Measurements from ENCODE around the gene CACNB4. TPM values are rescaled to one million over a fixed set of nuclear protein-coding genes. Genes with fewer than 3 reads are reported as not detected.
A peak's percentile ranks its signal among the peaks of the same experiment; 100 is the strongest.

CACNB4 gene
- polyA plus RNA-seq, 2 of the 4 experiments (the other 2 are of a cell fraction) = 0.25 to 0.53 TPM

DNA sequence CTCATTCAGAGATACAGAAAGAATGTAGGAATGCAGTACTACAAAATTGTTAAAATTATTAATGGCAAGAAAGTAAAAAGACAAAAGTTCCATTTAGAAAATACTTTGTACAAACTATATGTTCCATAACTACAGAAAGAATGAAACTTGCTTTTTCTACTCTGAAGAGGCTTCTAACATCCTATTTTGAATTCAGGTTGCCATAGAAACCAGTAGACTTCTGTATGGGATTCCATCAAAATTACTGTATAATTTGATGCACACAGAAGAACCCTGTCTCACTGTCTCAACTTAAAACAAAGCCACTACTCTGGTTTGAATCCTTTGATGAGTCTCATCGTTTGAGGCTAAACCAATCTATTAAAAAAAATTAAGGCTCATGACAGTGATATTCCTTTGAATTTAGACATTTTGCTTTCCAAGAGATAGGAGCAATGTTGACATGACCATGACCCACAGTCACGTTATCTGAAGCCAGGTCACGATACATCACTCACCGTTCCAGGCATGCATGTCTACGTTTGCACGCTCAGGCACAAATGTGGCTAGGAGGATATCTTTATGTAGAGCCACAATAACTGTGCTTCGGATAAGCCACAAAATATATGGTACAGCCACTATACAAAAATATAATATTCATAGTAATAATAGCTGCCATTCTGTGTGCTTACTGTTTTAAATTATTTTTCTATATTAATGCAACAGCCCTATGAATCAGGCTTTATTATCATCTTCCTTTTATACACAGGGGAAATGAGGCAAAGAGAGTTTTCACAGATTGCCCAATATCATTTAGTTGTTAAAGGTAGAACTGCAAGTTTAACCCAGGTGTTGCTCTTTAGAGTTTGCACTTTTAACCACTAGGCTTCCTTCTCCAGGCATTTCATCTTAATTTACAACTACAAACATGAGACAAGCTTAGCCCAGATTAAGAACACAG, 82.4 kb downstream of the CACNB4 start:
- CTCF ChIA-PET = interaction anchor here (1.2 to 11.3 kb wide), 3 partner anchors 9 to 22 kb away, joined by 3 to 98 read pairs (median 5); no protein-coding TSS in a partner anchor
- Histone ChIP-seq H3K4me3 (no peak overlapping the region), H3K27ac (no peak overlapping the region), H3K4me1 (no peaks in the 10 kb centered on the region), H3K4me2 (no peak overlapping the region), H3K9me3 (no peaks in the 10 kb centered on the region)
- TF ChIP-seq, protein P1, sequence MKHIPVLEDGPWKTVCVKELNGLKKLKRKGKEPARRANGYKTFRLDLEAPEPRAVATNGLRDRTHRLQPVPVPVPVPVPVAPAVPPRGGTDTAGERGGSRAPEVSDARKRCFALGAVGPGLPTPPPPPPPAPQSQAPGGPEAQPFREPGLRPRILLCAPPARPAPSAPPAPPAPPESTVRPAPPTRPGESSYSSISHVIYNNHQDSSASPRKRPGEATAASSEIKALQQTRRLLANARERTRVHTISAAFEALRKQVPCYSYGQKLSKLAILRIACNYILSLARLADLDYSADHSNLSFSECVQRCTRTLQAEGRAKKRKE (CRISPR knock-in tag; IDR thresholded peaks at IDR 0.05; ENCODE audit: low read depth) = no peak
- TF ChIP-seq HMGXB4 (CRISPR knock-in tag; IDR thresholded peaks at IDR 0.05; ENCODE audit: borderline replicate concordance) = no peak
- no peak for TF ChIP-seq CBX2 (IDR thresholded peaks at IDR 0.05; ENCODE audit: borderline replicate concordance, low read depth)
- TF ChIP-seq EHMT2 (IDR thresholded peaks at IDR 0.05; ENCODE audit: low read depth) = no peak
- no peak for TF ChIP-seq FOSL2 (IDR thresholded peaks at IDR 0.05)
- TF ChIP-seq FOSL2 (CRISPR knock-in tag; IDR thresholded peaks at IDR 0.05) = no peak
- TF ChIP-seq ZSCAN20 (CRISPR knock-in tag; IDR thresholded peaks at IDR 0.05) = no peak
- no peak for TF ChIP-seq MYC (IDR thresholded peaks at IDR 0.05; ENCODE audit: borderline replicate concordance, low read length)
- no peak for TF ChIP-seq ZFP36 (IDR thresholded peaks at IDR 0.05; ENCODE audit: borderline replicate concordance, partially characterized antibody)
- TF ChIP-seq EHF (CRISPR knock-in tag; IDR thresholded peaks at IDR 0.05) = no peak
- no peak for TF ChIP-seq RFX5 (IDR thresholded peaks at IDR 0.05)
- WGBS (ENCODE audit: missing lambda C conversion rate) = 71% methylated on average over 7 of the region's 7 CpGs
- no peak for DNase-seq (ENCODE audit: low read depth in 1 of 2, low spot score in 1 of 2)
- FAIRE-seq = no peak
- POLR2A ChIA-PET = no interaction called here
- ATAC-seq = no peak

GRCh38 chr2:152015552-152015951, 83.3 kb downstream of the CACNB4 start:
- no peak for ATAC-seq

GRCh38 chr2:152012697-152013096, 86.1 kb downstream of the CACNB4 start:
- no peak for DNase-seq (ENCODE audit: low read depth in 1 of 2, low spot score in 1 of 2)
- POLR2A ChIA-PET = no interaction called here
- CTCF ChIA-PET = interaction anchor here (1.3 to 11.3 kb wide), 4 partner anchors 8 to 24 kb away, joined by 4 to 98 read pairs (median 10); no protein-coding TSS in a partner anchor

More at GRCh38 chr2:152015552-152015951, 83.3 kb downstream of the CACNB4 start:
- no peak overlapping the region for H3K27ac ChIP-seq
- WGBS (ENCODE audit: missing lambda C conversion rate) = 43% methylated on average over 5 of the region's 5 CpGs
- TF ChIP-seq CHD4 (IDR thresholded peaks at IDR 0.05; ENCODE audit: borderline replicate concordance) = no peak
- no peak for TF ChIP-seq EHF (CRISPR knock-in tag; IDR thresholded peaks at IDR 0.05)
- TF ChIP-seq FOSB (CRISPR knock-in tag; IDR thresholded peaks at IDR 0.05) = no peak
- no peak for TF ChIP-seq ZFP36 (IDR thresholded peaks at IDR 0.05; ENCODE audit: borderline replicate concordance, partially characterized antibody)
- H3K4me1 ChIP-seq = no peaks in the 10 kb centered on the region
- ChIA-PET POLR2A (no interaction called here), CTCF (interaction anchor here (1.5 to 11.3 kb wide), 2 partner anchors 10 to 17 kb away, joined by 5 to 98 read pairs; no protein-coding TSS in a partner anchor)
- FAIRE-seq (no peak), DNase-seq (ENCODE audit: low read depth in 1 of 2, low spot score in 1 of 2) (no peak)
- no peak overlapping the region for H3K4me3 ChIP-seq
- no peak overlapping the region for H3K4me2 ChIP-seq
- H3K9me3 ChIP-seq = no peaks in the 10 kb centered on the region

DNA sequence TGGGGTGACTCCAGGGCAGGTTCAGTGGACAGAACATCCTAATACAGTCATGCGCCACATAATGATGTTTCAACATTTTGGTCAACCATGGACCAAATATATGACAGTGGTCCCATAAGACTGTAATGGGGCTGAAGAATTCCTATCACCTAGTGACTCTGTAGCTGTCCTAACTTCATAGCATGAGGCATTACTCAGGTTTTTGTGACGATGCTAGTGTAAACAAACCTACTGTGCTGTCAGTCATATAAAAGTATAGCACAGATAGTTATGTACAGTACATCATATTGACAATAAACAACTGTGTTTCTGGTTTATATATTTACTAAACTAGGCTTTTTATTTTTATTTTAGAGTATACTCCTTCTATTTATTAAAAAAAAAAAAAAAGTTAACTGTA, 87.1 kb downstream of the CACNB4 start:
- Histone ChIP-seq H3K9me3 (no peaks in the 10 kb centered on the region), H3K4me3 (no peak overlapping the region), H3K4me2 (no peak overlapping the region), H3K27ac (no peak overlapping the region), H3K4me1 (no peaks in the 10 kb centered on the region)
- no peak for DNase-seq (ENCODE audit: low read depth in 1 of 2, low spot score in 1 of 2)
- 50% methylated on average over 2 of the region's 2 CpGs for WGBS (ENCODE audit: missing lambda C conversion rate)
- ATAC-seq = no peak
- no peak for FAIRE-seq
- CTCF ChIA-PET = interaction anchor here (0.6 to 11.3 kb wide), 5 partner anchors 13 to 573 kb away, joined by 3 to 98 read pairs (median 4); no protein-coding TSS in a partner anchor
- POLR2A ChIA-PET = no interaction called here
- TF ChIP-seq NFE2L2 (conservative IDR thresholded peaks at IDR 0.05; ENCODE audit: low read length) (no peak), EHMT2 (IDR thresholded peaks at IDR 0.05; ENCODE audit: low read depth) (no peak), POLR2AphosphoS2 (conservative IDR thresholded peaks at IDR 0.05; ENCODE audit: low read length) (no peak), SREBF2 (IDR thresholded peaks at IDR 0.05) (no peak), RFX5 (IDR thresholded peaks at IDR 0.05) (no peak), RNF2 (IDR thresholded peaks at IDR 0.05; ENCODE audit: borderline replicate concordance, low read depth) (no peak), FOXS1 (CRISPR knock-in tag; IDR thresholded peaks at IDR 0.05) (no peak), CHD2 (IDR thresholded peaks at IDR 0.05; ENCODE audit: low read length, partially characterized antibody) (no peak), HOXA7 (CRISPR knock-in tag; IDR thresholded peaks at IDR 0.05) (no peak), PBX3 (IDR thresholded peaks at IDR 0.05) (no peak), EHF (CRISPR knock-in tag; IDR thresholded peaks at IDR 0.05) (no peak)
- TF ChIP-seq, protein P1 (CRISPR knock-in tag; IDR thresholded peaks at IDR 0.05; ENCODE audit: low read depth) = no peak

More at GRCh38 chr2:152012697-152013096, 86.1 kb downstream of the CACNB4 start:
- Histone ChIP-seq H3K27ac (no peak overlapping the region), H3K4me2 (no peak overlapping the region), H3K4me3 (no peak overlapping the region), H3K9me3 (no peaks in the 10 kb centered on the region), H3K4me1 (no peaks in the 10 kb centered on the region)
- FAIRE-seq (no peak), ATAC-seq (peak in 1 of 2 experiments; percentile 42; a peak in 2 of 6 replicates)
- TF ChIP-seq MAFK (IDR thresholded peaks at IDR 0.05; ENCODE audit: partially characterized antibody) (no peak), CEBPB (IDR thresholded peaks at IDR 0.05) (no peak)
- 10% methylated on average over 1 of the region's 1 CpG for WGBS (ENCODE audit: missing lambda C conversion rate)
